ENCODE data around the gene KLF17. TPM values are rescaled to one million over a fixed set of nuclear protein-coding genes. Genes with fewer than 3 reads are reported as not detected.
"Not testable (repeated sequence)": the region's sequence is repeated elsewhere in the genome, so short reads cannot be mapped to it uniquely, and the experiment has no call there.

Gene KLF17
- total RNA-seq, 1 donor from 2014 or later, result not detected

- DNase-seq (ENCODE audit: low read depth, low spot score), result no peak
These were observed 9.7 kb upstream of the KLF17 start for GRCh38 chr1:44108971-44109370.

DNA sequence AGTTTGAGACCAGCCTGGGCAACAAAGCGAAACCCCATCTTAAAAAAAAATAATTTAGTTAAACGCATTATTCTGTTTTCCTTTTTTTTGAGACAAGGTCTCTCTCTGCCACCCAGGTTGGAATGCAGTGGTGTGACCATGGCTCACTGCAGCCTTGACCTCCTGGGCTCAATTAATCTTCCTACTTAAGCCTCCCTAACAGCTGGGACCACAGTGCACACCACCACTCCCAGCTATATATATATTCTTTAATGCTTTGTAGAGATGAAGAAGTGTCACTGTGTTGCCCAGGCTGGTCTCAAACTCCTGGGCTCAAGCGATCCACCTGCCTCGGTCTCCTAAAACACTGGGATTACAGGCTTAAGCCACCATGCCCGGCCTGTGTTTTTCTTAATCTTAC, 7.7 kb upstream of the KLF17 start:
- no peak for DNase-seq (ENCODE audit: low read depth, low spot score)

DNA sequence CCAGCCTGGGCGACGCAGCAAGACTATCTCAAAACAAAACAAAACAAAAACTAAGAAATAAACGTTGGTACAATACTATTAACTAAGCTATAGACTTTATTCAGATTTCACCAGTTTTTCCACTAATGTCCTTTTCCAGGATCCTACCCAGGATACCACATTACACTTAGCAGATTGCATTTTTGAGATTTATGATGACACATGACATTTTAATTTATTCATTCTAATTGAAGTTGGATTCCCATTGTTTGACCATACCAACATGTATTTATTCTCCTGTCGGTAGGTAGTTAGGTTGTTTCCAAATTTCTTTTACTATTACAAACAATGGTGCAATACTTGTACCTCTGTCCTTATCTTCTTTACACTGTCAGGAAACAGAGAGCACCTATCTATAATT, 6.8 kb upstream of the KLF17 start:
- no peak for DNase-seq (ENCODE audit: low read depth, low spot score)

GRCh38 chr1:44112486-44112885, 6.1 kb upstream of the KLF17 start:
- no peak for DNase-seq (ENCODE audit: low read depth, low spot score)

DNA sequence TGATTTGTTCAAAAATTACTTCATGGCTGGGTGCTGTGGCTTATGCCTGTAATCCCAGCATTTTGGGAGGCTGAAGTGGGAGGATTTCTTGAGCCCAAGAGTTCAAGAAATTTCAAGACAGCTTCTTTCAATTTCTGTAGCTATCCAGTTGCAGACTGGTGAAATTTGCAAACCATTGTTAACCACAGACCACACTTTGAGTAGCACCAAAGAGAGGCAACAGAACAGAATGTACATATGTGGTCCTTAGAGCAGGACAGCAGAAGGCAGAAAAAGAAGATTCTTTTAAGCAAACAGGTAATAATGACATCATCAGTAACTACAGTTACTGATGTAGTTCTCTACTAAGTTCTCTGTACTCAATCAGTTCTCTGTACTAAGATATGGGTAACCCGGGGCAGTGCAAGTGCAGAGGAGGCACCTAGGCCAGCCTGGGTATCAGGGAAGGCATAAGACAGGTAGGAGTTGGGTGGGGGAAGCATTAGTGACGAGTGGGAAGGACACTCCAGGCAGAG, 5.5 kb upstream of the KLF17 start:
- no peak for DNase-seq (ENCODE audit: low read depth, low spot score)

DNA sequence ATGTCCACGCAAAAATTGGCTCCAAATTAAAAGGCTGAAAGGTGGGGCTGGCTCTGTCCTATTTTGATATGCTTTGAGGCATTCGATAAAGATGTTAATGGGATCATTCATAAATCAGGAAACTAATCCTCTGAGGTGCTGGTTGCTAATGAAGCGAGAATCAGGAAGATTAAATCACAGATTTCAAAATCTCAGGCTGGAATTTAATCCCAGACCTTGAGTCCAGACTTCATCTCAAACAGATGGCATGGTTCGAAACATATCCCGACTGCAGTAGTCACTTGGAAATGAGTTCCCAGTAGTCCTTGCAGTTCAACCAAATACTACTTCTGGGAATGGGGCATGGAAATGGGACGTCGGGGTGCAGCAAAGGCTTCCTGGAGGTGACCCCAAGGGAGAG, 4.5 kb upstream of the KLF17 start:
- DNase-seq (ENCODE audit: low read depth, low spot score), result no peak

- not testable (repeated sequence) for DNase-seq (ENCODE audit: low read depth, low spot score)
These were observed 1.3 kb upstream of the KLF17 start for GRCh38 chr1:44117272-44117671.

DNA sequence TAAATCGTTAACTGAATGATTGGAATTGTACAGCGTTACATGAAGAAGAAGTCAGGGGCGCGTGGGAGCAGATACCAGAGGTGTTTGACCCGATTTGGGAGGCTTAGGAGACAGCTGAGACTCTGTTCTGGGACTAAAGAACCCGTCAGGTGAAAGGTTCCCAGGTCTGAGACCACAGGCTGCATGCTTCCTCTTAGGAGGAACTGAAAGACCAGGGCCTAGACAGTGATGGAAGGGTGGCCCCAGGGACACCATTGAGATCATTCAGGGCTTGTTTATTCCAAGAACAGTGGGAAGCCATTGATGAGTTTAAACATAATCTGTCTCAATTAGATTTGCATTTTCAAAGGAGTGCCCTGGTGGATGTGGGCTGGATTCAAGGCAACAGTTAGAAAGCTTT, 904 bp downstream of the KLF17 start:
- DNase-seq (ENCODE audit: low read depth, low spot score), result no peak

- no peak for DNase-seq (ENCODE audit: low read depth, low spot score)
These were observed 1.9 kb downstream of the KLF17 start for GRCh38 chr1:44120398-44120949.

DNA sequence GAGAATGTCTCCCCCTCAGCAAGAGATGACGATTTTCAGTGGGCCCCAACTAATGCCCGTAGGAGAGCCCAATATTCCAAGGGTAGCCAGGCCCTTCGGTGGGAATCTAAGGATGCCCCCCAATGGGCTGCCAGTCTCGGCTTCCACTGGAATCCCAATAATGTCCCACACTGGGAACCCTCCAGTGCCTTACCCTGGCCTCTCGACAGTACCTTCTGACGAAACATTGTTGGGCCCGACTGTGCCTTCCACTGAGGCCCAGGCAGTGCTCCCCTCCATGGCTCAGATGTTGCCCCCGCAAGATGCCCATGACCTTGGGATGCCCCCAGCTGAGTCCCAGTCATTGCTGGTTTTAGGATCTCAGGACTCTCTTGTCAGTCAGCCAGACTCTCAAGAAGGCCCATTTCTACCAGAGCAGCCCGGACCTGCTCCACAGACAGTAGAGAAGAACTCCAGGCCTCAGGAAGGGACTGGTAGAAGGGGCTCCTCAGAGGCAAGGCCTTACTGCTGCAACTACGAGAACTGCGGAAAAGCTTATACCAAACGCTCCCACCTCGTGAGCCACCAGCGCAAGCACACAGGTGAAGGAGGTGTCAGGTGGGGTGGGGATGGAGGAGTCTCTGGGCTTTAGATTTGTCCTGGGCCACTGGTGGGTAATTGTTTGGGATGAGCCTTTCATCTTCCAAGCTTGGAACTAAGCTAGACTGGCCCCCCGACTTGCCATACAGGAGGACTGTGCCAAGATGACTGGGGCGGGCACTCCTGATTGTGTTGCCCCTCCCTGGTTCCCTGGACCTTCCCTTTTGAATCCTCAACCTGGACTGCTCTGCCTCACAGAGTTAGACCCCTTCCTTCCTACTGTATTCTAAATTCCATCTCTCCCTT, 11.2 kb downstream of the KLF17 start:
- no peak for DNase-seq (ENCODE audit: low read depth, low spot score)

GRCh38 chr1:44131411-44131810, 12.8 kb downstream of the KLF17 start:
- no peak for DNase-seq (ENCODE audit: low read depth, low spot score)

DNA sequence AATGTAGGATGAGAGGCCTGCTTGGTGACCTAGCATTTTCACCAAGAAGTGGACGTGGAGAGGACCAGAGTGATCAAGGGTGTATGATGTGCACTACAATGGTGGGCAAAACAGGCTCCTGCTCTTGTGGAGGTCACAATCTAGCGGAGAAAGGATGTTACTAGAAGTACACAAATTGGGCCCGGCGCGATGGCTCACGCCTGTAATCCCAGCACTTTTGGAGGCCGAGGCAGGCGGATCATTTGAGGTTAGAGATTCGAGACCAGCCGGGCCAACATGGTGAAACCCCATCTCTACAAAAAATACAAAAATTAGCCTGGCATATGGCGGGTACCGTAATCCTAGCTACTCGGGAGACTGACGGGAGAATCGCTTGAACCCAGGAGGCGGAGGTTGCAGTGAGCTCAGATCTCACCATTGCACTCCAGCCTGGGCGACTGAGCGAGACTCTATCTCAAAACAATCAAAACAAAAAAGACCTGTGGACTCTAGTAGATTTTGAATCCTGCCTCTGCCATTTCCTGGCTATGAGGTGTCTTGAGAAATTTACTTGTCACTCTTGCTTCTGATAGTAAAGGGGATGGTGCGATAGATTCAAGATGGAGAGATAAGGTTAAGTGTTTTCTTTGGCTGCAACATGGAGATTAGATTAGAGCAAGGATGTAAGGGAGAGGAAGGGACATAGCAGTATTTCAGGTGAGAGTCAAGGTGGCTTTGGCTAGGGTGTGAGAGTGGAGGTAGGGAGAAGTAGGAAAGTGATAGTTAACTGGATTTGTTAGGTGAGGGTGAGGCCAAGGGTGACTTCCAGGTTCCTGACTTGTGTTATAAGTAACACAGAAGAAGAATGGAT, 15.7 kb downstream of the KLF17 start:
- no peak for DNase-seq (ENCODE audit: low read depth, low spot score)

- DNase-seq (ENCODE audit: low read depth, low spot score), result no peak
These were observed 17.3 kb downstream of the KLF17 start for GRCh38 chr1:44135886-44136285.

DNA sequence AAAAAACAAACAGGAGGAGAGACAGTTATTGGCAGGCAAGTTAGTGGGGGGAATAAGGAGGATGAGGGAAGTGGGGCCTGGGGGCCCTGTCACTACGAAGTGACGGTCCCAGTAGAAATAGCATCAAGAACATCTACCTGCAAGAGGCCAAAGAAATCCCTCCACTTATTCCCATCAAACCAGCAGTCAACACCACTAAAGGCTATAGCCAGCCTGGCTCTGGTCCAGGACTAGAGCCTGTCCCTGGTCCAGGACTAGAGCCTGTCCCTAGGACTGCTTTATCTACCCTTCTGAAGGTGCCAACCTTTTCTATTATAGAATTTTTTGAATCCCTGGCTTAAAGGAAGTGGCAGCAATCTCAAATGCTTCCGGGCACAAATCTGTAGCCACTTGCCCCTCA, 19.6 kb downstream of the KLF17 start:
- no peak for DNase-seq (ENCODE audit: low read depth, low spot score)

DNA sequence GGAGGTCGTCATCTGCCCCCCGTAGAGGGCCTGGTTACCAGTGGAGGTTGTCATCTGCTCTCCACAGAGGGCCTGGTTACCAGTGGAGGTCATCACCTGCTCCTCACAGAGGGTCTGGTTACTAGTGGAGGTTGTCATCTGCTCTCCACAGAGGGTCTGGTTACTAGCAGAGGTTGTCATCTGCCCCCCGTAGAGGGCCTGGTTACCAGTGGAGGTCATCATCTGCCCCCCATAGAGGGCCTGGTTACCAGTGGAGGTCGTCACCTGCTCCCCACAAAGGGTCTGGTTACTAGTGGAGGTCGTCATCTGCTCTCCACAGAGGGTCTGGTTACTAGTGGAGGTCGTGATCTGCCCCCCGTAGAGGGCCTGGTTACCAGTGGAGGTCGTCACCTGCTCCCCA, 20.9 kb downstream of the KLF17 start:
- DNase-seq (ENCODE audit: low read depth, low spot score), result not testable (repeated sequence)

DNA sequence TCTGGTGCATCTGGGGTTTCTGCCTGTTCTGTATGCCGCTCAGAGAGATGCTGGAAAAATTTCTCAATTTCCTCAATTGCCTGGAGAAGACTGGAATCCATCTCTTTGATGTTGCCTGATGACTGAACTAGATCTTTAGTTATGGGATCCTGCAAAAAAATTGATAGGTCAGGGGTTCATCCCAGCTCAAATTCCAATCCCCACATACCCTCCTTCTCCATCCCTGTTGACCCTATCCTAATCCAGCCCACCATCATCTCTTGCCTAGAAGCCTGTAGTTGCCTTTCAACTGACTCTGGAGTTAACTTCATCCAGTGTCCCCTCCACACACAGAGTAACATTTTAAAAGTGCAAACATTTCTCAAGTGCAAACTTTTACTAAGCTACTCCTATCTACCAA, 22.9 kb downstream of the KLF17 start, which contains the start of gene KLF18:
Gene KLF18, minus strand, starts transcription at position 101 of the 400 bp plus-strand sequence. Its CDS starts 0 bp downstream, at position 101.
- DNase-seq (ENCODE audit: low read depth, low spot score), result no peak

DNA sequence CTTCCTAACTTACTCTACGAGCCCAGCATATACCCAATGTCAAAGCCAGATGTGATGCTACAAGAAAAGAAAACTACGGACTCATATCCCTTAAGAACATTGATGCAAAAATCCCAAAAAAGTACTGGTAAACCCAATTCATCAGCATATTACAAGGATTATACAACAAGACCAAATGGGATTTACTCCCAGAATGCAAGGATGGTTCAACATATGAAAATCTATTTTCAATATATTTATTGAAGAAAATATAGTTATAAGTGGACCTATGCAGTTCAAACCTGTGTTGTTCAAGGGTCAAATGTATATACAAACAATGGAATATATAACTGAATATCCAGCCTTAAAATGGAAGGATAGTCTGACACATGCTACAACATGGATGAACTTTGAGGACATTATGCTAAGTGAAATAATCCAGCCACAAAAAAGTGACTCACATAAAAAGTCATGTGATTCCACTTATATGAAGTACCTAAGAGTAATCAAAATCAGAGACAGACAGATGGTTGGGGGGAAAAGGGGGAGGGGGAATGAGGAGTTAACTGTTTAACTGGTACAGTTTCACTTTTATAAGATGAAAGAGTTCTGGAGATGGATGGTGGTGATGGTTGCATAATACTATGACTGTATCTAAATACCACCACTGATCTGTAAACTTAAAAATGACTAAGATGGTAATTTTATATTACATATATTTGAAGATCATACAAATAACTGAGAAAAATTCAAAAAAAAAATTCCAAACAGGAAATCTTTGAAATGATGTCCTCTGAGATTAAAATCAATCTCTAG, 26.5 kb downstream of the KLF17 start:
- no peak for DNase-seq (ENCODE audit: low read depth, low spot score)

DNA sequence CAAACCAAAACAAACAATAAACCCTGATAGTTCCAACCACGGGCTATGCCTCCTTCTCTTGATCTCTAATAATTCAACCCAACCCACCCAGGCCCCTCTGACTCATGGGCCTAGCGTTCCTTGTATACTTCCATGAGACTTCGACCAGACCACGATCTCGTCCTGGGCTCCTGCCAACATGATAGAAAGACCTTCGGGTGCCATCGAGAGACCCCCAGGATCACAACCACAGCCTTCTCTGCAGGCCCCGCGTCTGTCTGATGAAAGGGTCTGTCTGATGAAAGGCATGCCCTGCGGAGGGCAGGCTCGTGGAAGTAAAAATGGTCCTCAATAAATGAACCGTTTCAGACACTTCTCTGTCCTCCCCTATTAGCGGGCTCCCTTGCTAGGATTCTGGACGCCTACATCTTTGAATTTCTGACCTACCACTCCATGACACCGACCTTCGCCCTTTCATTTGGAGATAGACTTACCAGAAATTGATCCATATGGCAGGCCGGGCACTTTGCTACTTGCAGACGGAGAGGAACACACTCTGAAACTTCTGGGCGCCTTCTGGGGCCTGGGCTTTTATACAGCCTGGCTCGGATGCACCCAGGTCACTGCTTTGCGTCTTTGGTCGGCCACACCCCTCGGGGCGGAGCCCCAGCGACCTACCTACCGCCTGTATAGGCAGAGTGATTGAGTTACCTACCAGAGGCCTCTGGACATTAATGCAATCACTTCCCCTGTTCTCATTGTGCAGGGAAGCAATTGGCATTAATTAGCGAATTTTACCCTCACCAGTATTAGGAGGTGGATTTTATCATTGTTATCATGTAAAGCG, 28.1 kb downstream of the KLF17 start:
- DNase-seq (ENCODE audit: low read depth, low spot score), result no peak

DNA sequence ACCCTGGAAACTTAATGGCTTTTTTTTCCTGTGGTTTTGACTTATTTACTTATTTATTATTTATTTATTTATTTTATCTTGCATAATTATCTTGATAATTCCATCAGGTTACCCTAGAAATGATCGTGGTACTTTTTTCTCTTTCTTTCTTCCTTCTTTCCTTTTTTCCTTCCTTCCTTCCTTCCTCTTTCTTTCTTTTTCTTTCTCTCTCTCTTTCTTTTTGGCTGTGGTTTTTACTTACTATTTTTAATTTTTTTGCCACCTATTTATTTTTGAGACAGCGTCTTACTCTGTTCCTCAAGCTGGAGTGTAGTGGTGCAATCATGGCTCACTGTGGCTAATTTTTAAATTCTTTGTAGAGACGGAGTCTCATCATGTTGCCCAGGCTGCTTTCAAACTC, 29.0 kb downstream of the KLF17 start:
- DNase-seq (ENCODE audit: low read depth, low spot score), result no peak

GRCh38 chr1:44151332-44151731, 32.7 kb downstream of the KLF17 start:
- no peak for DNase-seq (ENCODE audit: low read depth, low spot score)
